Upper lobe of left lung (tissue), 6 donors: ENCODE measurements around the gene PWWP2A. TPM values are rescaled to one million over a fixed set of nuclear protein-coding genes. Genes with fewer than 3 reads are reported as not detected.

ENCODE experiments used
- ATAC-seq, 2 donors: fragments of 200-7000 bp; cut with Tn5 transposase; one replicate each; pipeline ENCODE4 v1.9.1; 2022; ENCODE audit warnings: mild to moderate bottlenecking in 2 of 2, moderate library complexity in 2 of 2; ENCODE audit not compliant: low FRiP score in 2 of 2
- DNase-seq, 2 donors: peaks; one replicate each; pipeline ENCODE4 v3.0.0-alpha.2; 2019 to 2020
- H3K27ac ChIP-seq, 4 donors: fragments of 200-600 bp; sonication (generic); one replicate each; pipeline ENCODE4 v1.5.1; 2016 to 2019
- H3K27me3 ChIP-seq, 4 donors: fragments of 200-600 bp; sonication (generic); one replicate each; pipeline ENCODE4 v1.5.1; 2017 to 2019
- H3K36me3 ChIP-seq, 4 donors: fragments of 200-600 bp; sonication (generic); one replicate each; pipeline ENCODE4 v1.5.1; 2016 to 2019
- H3K4me1 ChIP-seq, 4 donors: fragments of 200-600 bp; sonication (generic); one replicate each; pipeline ENCODE4 v1.5.1; 2018 to 2019
- H3K4me3 ChIP-seq, 4 donors: fragments of 200-600 bp; sonication (generic); one replicate each; pipeline ENCODE4 v1.5.1; 2017 to 2019; ENCODE audit warnings: mild to moderate bottlenecking in 2 of 4, moderate library complexity in 1 of 4
- H3K9me3 ChIP-seq, 4 donors: fragments of 200-600 bp; sonication (generic); one replicate each; pipeline ENCODE4 v1.5.1; 2018 to 2019
- EP300 ChIP-seq, 4 donors: sonication (generic); formaldehyde crosslinking; IDR thresholded peaks; one replicate each; pipeline ENCODE4 v1.5.1; 2017; ENCODE audit warnings: antibody characterized with exemption in 4 of 4, control low read depth in 2 of 4
- POLR2A ChIP-seq, 4 donors: fragments of 450-650 bp; IDR thresholded peaks; one replicate each; pipeline ENCODE4 v1.5.1; 2016 to 2017; ENCODE audit warnings: antibody characterized with exemption in 4 of 4, mild to moderate bottlenecking in 2 of 4
- POLR2AphosphoS5 ChIP-seq, 2 donors: sonication (generic); formaldehyde crosslinking; IDR thresholded peaks; one replicate each; pipeline ENCODE4 v1.5.1; 2017; ENCODE audit warnings: antibody characterized with exemption in 2 of 2
- WGBS, 2 donors: methylation state at CpG; one replicate each; pipeline ENCODE4 v1.1.5; 2017 to 2018; 5-methylcytosine and 5-hydroxymethylcytosine counted together
- total RNA-seq, 6 donors: library from RNA; depleted of rRNA in 4 of 6; stranded (reverse); fragments of >200 nt in 4 of 6; gene quantifications; one replicate each; pipeline versions ENCODE4 v1.1.0 to v1.2.1, GENCODE V29; 2016 to 2021
- TF ChIP-seq, protein P1 (sequence below), 6 experiments: fragments of 450-650 bp in 4 of 6; fragments of 200-600 bp in 2 of 6; sonication (generic) in 2 of 6; IDR thresholded peaks; one replicate each; pipeline ENCODE4 v1.5.1; 2016 to 2019; ENCODE audit warnings: antibody characterized with exemption in 6 of 6
- donor health status: DM: no; HTN: no; CAD: no; lungs with moderate emphysema.
- donor health status: DM: no; HTN: yes; CAD: no; lungs with severe emphysema.

PWWP2A gene
- total RNA-seq, 6 donors from 2014 or later, result 19.6 to 46.1 (median 33.8) TPM

DNA sequence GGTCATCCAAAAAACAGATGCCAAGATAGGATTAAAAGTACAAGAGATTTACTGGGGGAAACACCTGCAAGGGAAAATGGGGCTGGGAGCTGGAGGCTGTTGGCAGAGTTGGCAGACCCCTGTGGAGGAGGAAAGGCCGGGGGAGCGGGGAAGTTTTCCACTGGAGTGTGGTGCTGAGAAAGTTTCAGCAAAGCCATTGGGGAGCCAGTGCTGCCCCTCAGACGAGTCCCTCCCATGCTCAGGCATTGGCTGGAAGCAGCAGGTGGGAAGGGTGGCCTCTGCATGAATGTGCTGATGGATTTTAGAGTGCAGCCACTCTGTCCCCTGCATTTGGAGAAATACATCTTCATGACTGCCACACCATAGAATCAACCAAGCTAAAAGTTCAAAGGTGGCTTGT is 57.5 kb downstream of the PWWP2A start:
- H3K9me3 ChIP-seq, result no peaks in the 10 kb centered on the region
- H3K27ac ChIP-seq, result no peak overlapping the region
- H3K4me3 ChIP-seq, result no peak overlapping the region
- H3K4me1 ChIP-seq, result peaks cover 0 to 11% (median 4%) of the 10 kb centered on the region in 4 donors
- H3K27me3 ChIP-seq, result no peaks in the 10 kb centered on the region
- H3K36me3 ChIP-seq, result peaks cover 6 to 73% (median 37%) of the 10 kb centered on the region in 4 donors
- TF ChIP-seq POLR2AphosphoS5 (IDR thresholded peaks at IDR 0.05) (no peak), EP300 (IDR thresholded peaks at IDR 0.05) (no peak), POLR2A (IDR thresholded peaks at IDR 0.05) (no peak)
- WGBS, 2 donors, result 94 to 99% methylated on average over 3 of the region's 3 CpGs
- ATAC-seq (no peak), DNase-seq (no peak)

DNA sequence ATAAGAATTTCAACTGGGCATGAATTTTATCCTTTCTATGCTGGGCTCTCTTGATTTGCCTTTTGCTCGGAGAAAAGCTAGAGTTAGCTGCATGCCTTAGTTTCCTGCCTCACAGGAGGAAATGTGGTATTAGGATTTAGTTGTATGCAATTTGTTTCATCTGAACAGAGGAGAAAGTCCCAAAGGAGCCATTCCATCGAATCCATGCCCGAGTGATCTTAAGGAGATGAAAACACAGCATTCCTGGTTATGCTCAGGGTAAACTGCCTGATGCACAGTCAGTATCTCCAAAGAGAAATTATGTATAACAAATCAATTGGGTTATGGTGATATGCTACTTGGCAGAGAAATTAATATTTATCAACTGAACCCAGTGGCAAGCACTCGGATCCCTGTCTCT is 59.2 kb downstream of the PWWP2A start:
- WGBS, 2 donors, result 91 to 93% methylated on average over 4 of the region's 4 CpGs
- ATAC-seq, result no peak
- peaks cover 1 to 75% (median 46%) of the 10 kb centered on the region in 4 donors for H3K36me3 ChIP-seq

DNA sequence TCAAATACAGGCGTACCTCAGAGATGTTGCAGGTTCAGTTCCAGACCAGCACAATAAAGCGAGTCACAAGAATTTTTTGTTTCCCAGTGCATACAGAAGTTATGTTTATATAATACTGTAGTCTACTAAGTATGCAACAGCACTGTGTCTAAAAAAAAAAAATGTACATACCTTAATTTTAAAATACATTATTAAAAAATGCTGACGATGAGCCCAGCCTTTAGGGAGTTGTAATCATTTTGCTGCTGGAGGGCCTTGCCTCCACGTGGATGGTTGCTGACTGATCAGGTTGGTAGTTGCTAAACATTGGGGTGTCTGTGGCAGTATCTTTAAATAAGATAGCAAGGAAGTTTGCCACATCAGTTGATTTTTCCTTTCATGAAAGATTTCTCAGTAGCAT is 62.0 kb downstream of the PWWP2A start:
- Histone ChIP-seq H3K36me3 (peaks cover 7 to 85% (median 52%) of the 10 kb centered on the region in 4 donors), H3K4me3 (no peak overlapping the region), H3K27me3 (no peaks in the 10 kb centered on the region), H3K27ac (no peak overlapping the region), H3K4me1 (no peaks in the 10 kb centered on the region), H3K9me3 (no peaks in the 10 kb centered on the region)
- TF ChIP-seq, protein P1, sequence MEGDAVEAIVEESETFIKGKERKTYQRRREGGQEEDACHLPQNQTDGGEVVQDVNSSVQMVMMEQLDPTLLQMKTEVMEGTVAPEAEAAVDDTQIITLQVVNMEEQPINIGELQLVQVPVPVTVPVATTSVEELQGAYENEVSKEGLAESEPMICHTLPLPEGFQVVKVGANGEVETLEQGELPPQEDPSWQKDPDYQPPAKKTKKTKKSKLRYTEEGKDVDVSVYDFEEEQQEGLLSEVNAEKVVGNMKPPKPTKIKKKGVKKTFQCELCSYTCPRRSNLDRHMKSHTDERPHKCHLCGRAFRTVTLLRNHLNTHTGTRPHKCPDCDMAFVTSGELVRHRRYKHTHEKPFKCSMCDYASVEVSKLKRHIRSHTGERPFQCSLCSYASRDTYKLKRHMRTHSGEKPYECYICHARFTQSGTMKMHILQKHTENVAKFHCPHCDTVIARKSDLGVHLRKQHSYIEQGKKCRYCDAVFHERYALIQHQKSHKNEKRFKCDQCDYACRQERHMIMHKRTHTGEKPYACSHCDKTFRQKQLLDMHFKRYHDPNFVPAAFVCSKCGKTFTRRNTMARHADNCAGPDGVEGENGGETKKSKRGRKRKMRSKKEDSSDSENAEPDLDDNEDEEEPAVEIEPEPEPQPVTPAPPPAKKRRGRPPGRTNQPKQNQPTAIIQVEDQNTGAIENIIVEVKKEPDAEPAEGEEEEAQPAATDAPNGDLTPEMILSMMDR (IDR thresholded peaks at IDR 0.05), result no peak
- TF ChIP-seq POLR2A (IDR thresholded peaks at IDR 0.05), result no peak
- no peak for TF ChIP-seq EP300 (IDR thresholded peaks at IDR 0.05)
- TF ChIP-seq POLR2AphosphoS5 (IDR thresholded peaks at IDR 0.05), result no peak
- DNase-seq, result no peak
- ATAC-seq, result no peak
- WGBS, 2 donors, result 96 to 97% methylated on average over 4 of the region's 4 CpGs

More for the DNA sequence above, 59.2 kb downstream of the PWWP2A start:
- no peak for DNase-seq
- Histone ChIP-seq H3K9me3 (no peaks in the 10 kb centered on the region), H3K27me3 (no peaks in the 10 kb centered on the region), H3K4me1 (peaks cover 0 to 7% (median 3%) of the 10 kb centered on the region in 4 donors), H3K4me3 (no peak overlapping the region), H3K27ac (no peak overlapping the region)
- TF ChIP-seq POLR2AphosphoS5 (IDR thresholded peaks at IDR 0.05) (no peak), EP300 (IDR thresholded peaks at IDR 0.05) (no peak), POLR2A (IDR thresholded peaks at IDR 0.05) (no peak)
- TF ChIP-seq, protein P1 (IDR thresholded peaks at IDR 0.05), result no peak

DNA sequence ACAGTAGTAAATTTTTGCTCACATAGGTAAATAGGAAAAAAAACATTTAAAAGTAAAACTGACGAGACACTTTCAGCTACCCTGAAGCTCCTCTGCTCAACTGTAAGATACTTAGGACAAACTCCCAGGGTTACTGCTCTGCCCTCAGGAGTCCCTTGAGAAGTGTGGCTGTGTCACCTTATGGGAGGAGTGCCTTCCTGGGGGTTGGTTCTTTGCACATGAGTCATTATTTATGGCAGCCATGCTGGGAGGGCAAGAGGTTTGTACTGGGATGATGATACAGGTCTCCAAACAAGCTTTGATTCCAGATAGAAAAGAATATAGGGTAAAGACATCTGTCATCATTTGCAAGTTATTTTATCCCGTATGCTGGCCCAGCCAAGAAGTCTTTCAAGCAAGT is 64.4 kb downstream of the PWWP2A start:
- 97 to 100% methylated on average over 2 of the region's 2 CpGs for WGBS, 2 donors
- Histone ChIP-seq H3K27me3 (no peaks in the 10 kb centered on the region), H3K4me3 (no peak overlapping the region), H3K9me3 (no peaks in the 10 kb centered on the region), H3K36me3 (peaks cover 25 to 86% (median 57%) of the 10 kb centered on the region in 4 donors), H3K4me1 (no peaks in the 10 kb centered on the region), H3K27ac (no peak overlapping the region)
- TF ChIP-seq POLR2AphosphoS5 (IDR thresholded peaks at IDR 0.05) (no peak), POLR2A (IDR thresholded peaks at IDR 0.05) (no peak)
- TF ChIP-seq, protein P1 (IDR thresholded peaks at IDR 0.05), result no peak
- ATAC-seq, result no peak
- no peak for DNase-seq

DNA sequence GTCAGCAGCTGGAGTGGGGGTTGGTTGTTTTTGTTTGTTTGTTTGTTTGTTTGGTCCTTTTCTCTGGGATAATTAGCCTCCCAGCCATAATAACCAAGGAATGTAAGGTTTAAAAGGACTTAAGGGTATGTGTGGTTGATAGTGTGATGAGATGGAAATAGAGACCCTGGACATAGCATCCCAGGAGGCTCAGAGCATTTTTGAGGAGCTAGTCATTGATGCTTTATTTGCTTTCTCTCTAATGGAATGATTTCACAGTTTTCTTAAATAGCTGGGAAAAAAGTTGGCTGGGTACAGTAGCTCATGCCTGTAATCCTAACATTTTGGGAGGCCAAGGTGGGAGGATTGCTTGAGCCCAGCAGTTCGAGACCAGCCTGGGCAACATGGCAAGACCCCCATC is 65.2 kb downstream of the PWWP2A start:
- H3K4me1 ChIP-seq, result no peaks in the 10 kb centered on the region
- H3K36me3 ChIP-seq, result peaks cover 30 to 88% (median 59%) of the 10 kb centered on the region in 4 donors
- 100% methylated on average over 1 of the region's 1 CpG for WGBS, 2 donors
- TF ChIP-seq POLR2A (IDR thresholded peaks at IDR 0.05) (no peak), EP300 (IDR thresholded peaks at IDR 0.05) (no peak), POLR2AphosphoS5 (IDR thresholded peaks at IDR 0.05) (no peak)
- TF ChIP-seq, protein P1 (IDR thresholded peaks at IDR 0.05), result no peak
- H3K9me3 ChIP-seq, result no peaks in the 10 kb centered on the region
- DNase-seq, result no peak
- no peaks in the 10 kb centered on the region for H3K27me3 ChIP-seq
- no peak for ATAC-seq
- no peak overlapping the region for H3K4me3 ChIP-seq
- no peak overlapping the region for H3K27ac ChIP-seq
